ENCODE results near the gene TRIO.

DNA sequence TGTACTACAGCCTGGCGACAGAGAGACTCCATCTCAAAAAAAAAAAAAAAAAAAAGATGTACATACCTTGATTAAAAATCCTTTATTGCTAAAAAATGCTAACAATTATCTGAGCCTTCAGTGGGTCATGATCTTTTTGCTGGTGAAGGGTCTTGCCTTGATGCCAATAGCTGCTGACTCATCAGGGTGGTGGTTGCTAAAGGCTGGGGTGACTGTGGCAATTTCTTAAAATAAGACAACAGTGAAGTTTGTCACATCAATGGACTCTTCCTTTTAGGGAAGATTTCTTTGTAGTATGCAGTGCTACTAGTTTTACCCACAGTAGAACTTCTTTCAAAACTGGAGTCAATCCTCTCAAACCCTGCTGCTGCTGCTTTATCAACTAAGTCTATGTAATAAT, 404.5 kb downstream of the TRIO start:
- TF ChIP-seq, protein P1, sequence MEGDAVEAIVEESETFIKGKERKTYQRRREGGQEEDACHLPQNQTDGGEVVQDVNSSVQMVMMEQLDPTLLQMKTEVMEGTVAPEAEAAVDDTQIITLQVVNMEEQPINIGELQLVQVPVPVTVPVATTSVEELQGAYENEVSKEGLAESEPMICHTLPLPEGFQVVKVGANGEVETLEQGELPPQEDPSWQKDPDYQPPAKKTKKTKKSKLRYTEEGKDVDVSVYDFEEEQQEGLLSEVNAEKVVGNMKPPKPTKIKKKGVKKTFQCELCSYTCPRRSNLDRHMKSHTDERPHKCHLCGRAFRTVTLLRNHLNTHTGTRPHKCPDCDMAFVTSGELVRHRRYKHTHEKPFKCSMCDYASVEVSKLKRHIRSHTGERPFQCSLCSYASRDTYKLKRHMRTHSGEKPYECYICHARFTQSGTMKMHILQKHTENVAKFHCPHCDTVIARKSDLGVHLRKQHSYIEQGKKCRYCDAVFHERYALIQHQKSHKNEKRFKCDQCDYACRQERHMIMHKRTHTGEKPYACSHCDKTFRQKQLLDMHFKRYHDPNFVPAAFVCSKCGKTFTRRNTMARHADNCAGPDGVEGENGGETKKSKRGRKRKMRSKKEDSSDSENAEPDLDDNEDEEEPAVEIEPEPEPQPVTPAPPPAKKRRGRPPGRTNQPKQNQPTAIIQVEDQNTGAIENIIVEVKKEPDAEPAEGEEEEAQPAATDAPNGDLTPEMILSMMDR (conservative IDR thresholded peaks at IDR 0.05; ENCODE audit: low read depth, low read length), result no peak
- no peak for TF ChIP-seq EZH2 (IDR thresholded peaks at IDR 0.05; ENCODE audit: borderline replicate concordance, low read depth, low read length, poor library complexity, severe bottlenecking)

Data from A673 (cell line).